Measurements from ENCODE around the gene RAB3C. TPM values are rescaled to one million over a fixed set of nuclear protein-coding genes. Genes with fewer than 3 reads are reported as not detected.

Gene RAB3C
- total and polyA plus RNA-seq, 12 donors: 0.08 to 4.9 (median 0.37) TPM

- WGBS, 2 donors: 94 to 95% methylated on average over 2 of the region's 2 CpGs
- H3K36me3 ChIP-seq: no peaks in the 10 kb centered on the region
- no peak for TF ChIP-seq CTCF (IDR thresholded peaks at IDR 0.05)
- DNase-seq (no peak), ATAC-seq (no peak)
- no peak overlapping the region for H3K27ac ChIP-seq
- H3K4me3 ChIP-seq: no peak overlapping the region
- H3K4me1 ChIP-seq: peaks cover 0 to 22% (median 11%) of the 10 kb centered on the region in 9 donors
- peaks cover 0 to 8% (median 0%) of the 10 kb centered on the region in 11 donors for H3K9me3 ChIP-seq
- intact Hi-C loops (cut with DNase I): no loop called here
- no peaks in the 10 kb centered on the region for H3K27me3 ChIP-seq
These were observed 89.6 kb downstream of the RAB3C start for GRCh38 chr5:58672521-58672920.

GRCh38 chr5:58674070-58674469, 91.2 kb downstream of the RAB3C start:
- intact Hi-C loops (cut with DNase I): no loop called here
- Histone ChIP-seq H3K27me3 (no peaks in the 10 kb centered on the region), H3K36me3 (no peaks in the 10 kb centered on the region), H3K27ac (no peak overlapping the region), H3K4me3 (no peak overlapping the region), H3K9me3 (peaks cover 0 to 3% (median 0%) of the 10 kb centered on the region in 11 donors), H3K4me1 (peaks cover 0 to 17% (median 11%) of the 10 kb centered on the region in 9 donors)
- no peak for TF ChIP-seq CTCF (IDR thresholded peaks at IDR 0.05)
- WGBS, 2 donors: 92 to 95% methylated on average over 2 of the region's 2 CpGs
- DNase-seq (no peak), ATAC-seq (no peak)

GRCh38 chr5:58674711-58675110, 91.8 kb downstream of the RAB3C start:
- no peak overlapping the region for H3K4me3 ChIP-seq
- H3K27ac ChIP-seq: no peak overlapping the region
- ATAC-seq (no peak), DNase-seq (no peak)
- no peaks in the 10 kb centered on the region for H3K9me3 ChIP-seq
- TF ChIP-seq CTCF (IDR thresholded peaks at IDR 0.05): no peak
- H3K36me3 ChIP-seq: no peaks in the 10 kb centered on the region
- 87 to 89% methylated on average over 2 of the region's 2 CpGs for WGBS, 2 donors
- peaks cover 0 to 17% (median 11%) of the 10 kb centered on the region in 9 donors for H3K4me1 ChIP-seq
- no peaks in the 10 kb centered on the region for H3K27me3 ChIP-seq
- intact Hi-C loops (cut with DNase I): no loop called here

GRCh38 chr5:58675341-58675740, 92.5 kb downstream of the RAB3C start:
- ATAC-seq: peak in 1 of 8 donors; percentile 48
- Histone ChIP-seq H3K4me1 (peaks cover 0 to 15% (median 9%) of the 10 kb centered on the region in 9 donors), H3K36me3 (no peaks in the 10 kb centered on the region), H3K27ac (no peak overlapping the region), H3K4me3 (no peak overlapping the region), H3K27me3 (no peaks in the 10 kb centered on the region), H3K9me3 (no peaks in the 10 kb centered on the region)
- no peak for DNase-seq
- WGBS, 2 donors: 55 to 79% methylated on average over 1 of the region's 1 CpG
- intact Hi-C loops (cut with DNase I): no loop called here
- no peak for TF ChIP-seq CTCF (IDR thresholded peaks at IDR 0.05)

Measured in heart right ventricle (tissue), 16 donors.